ENCODE measurements around the gene STK32A. TPM values are rescaled to one million over a fixed set of nuclear protein-coding genes. Genes with fewer than 3 reads are reported as not detected.

The STK32A gene
- total and polyA plus RNA-seq, 9 of the 15 experiments (the other 6 are each of a cell fraction or from before 2014, with no cell fraction given), result not detected

DNA sequence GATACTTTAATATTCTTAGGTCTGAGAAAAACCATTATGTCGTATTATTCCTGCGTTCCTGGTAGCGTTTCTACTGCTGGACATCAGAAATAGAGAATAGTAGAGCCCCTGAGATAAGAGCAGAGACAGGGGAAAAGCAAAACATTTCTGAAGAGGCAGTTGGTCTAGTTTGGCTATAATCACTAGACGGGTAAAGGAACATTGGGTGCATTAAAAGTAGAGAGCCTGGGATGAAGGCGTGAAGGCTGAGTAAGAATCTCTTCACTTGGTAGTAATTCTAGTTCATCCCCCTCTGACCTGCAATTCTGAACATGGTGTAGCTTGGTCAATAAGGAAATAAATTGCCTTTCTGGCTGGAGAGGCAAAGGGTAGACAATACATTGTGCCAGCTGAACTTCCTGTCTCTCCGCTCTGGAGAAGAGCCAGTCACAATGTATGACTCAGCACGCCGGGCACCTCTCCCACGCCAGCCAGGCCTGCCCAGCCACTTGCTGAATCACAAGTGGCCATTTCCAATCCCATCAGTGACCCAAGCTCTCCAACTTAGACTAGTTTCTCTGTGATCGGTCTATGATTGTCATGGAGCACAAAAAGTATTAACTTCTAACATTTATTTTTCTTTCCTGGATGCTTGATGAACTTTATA is 75.4 kb downstream of the STK32A start:
- in situ Hi-C loops (cut with MboI), result no loop called here

More for the DNA sequence above, 75.4 kb downstream of the STK32A start:
- Histone ChIP-seq H4K20me1 (replicated peaks; ENCODE audit: control insufficient read depth, insufficient read depth, low read length) (no peaks in the 10 kb centered on the region), H3K27ac (ENCODE audit: extremely low read depth, low read depth, low read length) (no peak overlapping the region), H3K9me3 (replicated peaks; ENCODE audit: control insufficient read depth, insufficient read depth, low read depth, low read length) (no peaks in the 10 kb centered on the region), H3K9me1 (ENCODE audit: control insufficient read depth, insufficient read depth, low read length) (no peaks in the 10 kb centered on the region), H3K27me3 (ENCODE audit: control insufficient read depth in 2 of 2, insufficient read depth in 2 of 2, low read length in 2 of 2) (no peaks in the 10 kb centered on the region), H3K36me3 (ENCODE audit: control insufficient read depth, insufficient read depth, low read length) (no peaks in the 10 kb centered on the region), H2AFZ (ENCODE audit: low read depth, low read length) (no peak overlapping the region), H3K4me2 (ENCODE audit: insufficient read depth, low read length) (no peak overlapping the region), H3K4me3 (no peak overlapping the region), H3K9ac (ENCODE audit: insufficient read depth in 1 of 2, low read depth in 2 of 2, low read length in 2 of 2) (no peak overlapping the region), H3K79me2 (ENCODE audit: control insufficient read depth, insufficient read depth, low read length) (no peaks in the 10 kb centered on the region), H3K4me1 (replicated peaks in 1 of 2; ENCODE audit: control insufficient read depth in 2 of 2, insufficient read depth in 2 of 2, low read length in 2 of 2) (no peaks in the 10 kb centered on the region)
- CTCF ChIA-PET (ENCODE audit: low intra/inter-chr PET ratio), result no interaction called here
- TF ChIP-seq ZBTB8A (IDR thresholded peaks at IDR 0.05; ENCODE audit: partially characterized antibody), result no peak
- TF ChIP-seq, protein P1, sequence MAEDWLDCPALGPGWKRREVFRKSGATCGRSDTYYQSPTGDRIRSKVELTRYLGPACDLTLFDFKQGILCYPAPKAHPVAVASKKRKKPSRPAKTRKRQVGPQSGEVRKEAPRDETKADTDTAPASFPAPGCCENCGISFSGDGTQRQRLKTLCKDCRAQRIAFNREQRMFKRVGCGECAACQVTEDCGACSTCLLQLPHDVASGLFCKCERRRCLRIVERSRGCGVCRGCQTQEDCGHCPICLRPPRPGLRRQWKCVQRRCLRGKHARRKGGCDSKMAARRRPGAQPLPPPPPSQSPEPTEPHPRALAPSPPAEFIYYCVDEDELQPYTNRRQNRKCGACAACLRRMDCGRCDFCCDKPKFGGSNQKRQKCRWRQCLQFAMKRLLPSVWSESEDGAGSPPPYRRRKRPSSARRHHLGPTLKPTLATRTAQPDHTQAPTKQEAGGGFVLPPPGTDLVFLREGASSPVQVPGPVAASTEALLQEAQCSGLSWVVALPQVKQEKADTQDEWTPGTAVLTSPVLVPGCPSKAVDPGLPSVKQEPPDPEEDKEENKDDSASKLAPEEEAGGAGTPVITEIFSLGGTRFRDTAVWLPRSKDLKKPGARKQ (CRISPR knock-in tag; IDR thresholded peaks at IDR 0.05), result no peak
- no peak for TF ChIP-seq ZNF707 (CRISPR knock-in tag; conservative IDR thresholded peaks at IDR 0.05)
- TF ChIP-seq EP400 (IDR thresholded peaks at IDR 0.05), result no peak
- no peak for TF ChIP-seq ZNF316 (IDR thresholded peaks at IDR 0.05)
- TF ChIP-seq SMAD3 (CRISPR knock-in tag; conservative IDR thresholded peaks at IDR 0.05), result no peak
- no peak for TF ChIP-seq ZNF830 (CRISPR knock-in tag; IDR thresholded peaks at IDR 0.05)
- TF ChIP-seq CBX1 (IDR thresholded peaks at IDR 0.05; ENCODE audit: low read depth), result no peak
- TF ChIP-seq ZNF785 (CRISPR knock-in tag; IDR thresholded peaks at IDR 0.05), result no peak
- TF ChIP-seq, protein P2, sequence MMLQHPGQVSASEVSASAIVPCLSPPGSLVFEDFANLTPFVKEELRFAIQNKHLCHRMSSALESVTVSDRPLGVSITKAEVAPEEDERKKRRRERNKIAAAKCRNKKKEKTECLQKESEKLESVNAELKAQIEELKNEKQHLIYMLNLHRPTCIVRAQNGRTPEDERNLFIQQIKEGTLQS (IDR thresholded peaks at IDR 0.05), result no peak
- TF ChIP-seq, protein P2 (CRISPR knock-in tag; conservative IDR thresholded peaks at IDR 0.05), result no peak
- TF ChIP-seq, protein P3, sequence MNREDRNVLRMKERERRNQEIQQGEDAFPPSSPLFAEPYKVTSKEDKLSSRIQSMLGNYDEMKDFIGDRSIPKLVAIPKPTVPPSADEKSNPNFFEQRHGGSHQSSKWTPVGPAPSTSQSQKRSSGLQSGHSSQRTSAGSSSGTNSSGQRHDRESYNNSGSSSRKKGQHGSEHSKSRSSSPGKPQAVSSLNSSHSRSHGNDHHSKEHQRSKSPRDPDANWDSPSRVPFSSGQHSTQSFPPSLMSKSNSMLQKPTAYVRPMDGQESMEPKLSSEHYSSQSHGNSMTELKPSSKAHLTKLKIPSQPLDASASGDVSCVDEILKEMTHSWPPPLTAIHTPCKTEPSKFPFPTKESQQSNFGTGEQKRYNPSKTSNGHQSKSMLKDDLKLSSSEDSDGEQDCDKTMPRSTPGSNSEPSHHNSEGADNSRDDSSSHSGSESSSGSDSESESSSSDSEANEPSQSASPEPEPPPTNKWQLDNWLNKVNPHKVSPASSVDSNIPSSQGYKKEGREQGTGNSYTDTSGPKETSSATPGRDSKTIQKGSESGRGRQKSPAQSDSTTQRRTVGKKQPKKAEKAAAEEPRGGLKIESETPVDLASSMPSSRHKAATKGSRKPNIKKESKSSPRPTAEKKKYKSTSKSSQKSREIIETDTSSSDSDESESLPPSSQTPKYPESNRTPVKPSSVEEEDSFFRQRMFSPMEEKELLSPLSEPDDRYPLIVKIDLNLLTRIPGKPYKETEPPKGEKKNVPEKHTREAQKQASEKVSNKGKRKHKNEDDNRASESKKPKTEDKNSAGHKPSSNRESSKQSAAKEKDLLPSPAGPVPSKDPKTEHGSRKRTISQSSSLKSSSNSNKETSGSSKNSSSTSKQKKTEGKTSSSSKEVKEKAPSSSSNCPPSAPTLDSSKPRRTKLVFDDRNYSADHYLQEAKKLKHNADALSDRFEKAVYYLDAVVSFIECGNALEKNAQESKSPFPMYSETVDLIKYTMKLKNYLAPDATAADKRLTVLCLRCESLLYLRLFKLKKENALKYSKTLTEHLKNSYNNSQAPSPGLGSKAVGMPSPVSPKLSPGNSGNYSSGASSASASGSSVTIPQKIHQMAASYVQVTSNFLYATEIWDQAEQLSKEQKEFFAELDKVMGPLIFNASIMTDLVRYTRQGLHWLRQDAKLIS (CRISPR knock-in tag; IDR thresholded peaks at IDR 0.05), result no peak
- no peak for TF ChIP-seq RBM22 (IDR thresholded peaks at IDR 0.05; ENCODE audit: low read depth, low read length, poor library complexity, severe bottlenecking)
- no peak for TF ChIP-seq ZC3H8 (IDR thresholded peaks at IDR 0.05)
- TF ChIP-seq, protein P4, sequence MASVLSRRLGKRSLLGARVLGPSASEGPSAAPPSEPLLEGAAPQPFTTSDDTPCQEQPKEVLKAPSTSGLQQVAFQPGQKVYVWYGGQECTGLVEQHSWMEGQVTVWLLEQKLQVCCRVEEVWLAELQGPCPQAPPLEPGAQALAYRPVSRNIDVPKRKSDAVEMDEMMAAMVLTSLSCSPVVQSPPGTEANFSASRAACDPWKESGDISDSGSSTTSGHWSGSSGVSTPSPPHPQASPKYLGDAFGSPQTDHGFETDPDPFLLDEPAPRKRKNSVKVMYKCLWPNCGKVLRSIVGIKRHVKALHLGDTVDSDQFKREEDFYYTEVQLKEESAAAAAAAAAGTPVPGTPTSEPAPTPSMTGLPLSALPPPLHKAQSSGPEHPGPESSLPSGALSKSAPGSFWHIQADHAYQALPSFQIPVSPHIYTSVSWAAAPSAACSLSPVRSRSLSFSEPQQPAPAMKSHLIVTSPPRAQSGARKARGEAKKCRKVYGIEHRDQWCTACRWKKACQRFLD (CRISPR knock-in tag; IDR thresholded peaks at IDR 0.05), result no peak
- TF ChIP-seq ILF3 (IDR thresholded peaks at IDR 0.05; ENCODE audit: borderline replicate concordance), result no peak
- no peak for TF ChIP-seq FOXJ3 (CRISPR knock-in tag; IDR thresholded peaks at IDR 0.05)
- ATAC-seq (no peak), DNase-seq (ENCODE audit: extremely low read depth in 1 of 4, low spot score in 3 of 4) (no peak), FAIRE-seq (no peak)
- no TSS peak for BruUV-seq (replicated peaks)
- 0% methylated on average over 10 of the region's 10 CpGs for WGBS (ENCODE audit: insufficient coverage, low coverage, missing lambda C conversion rate)
- intact Hi-C loops (cut with micrococcal nuclease), result no loop called here
- POLR2A ChIA-PET, result no interaction called here
